WERI-Rb-1 (cell line): ENCODE results near the gene PPP6C.
"Not testable (repeated sequence)": the region's sequence is repeated elsewhere in the genome, so short reads cannot be mapped to it uniquely, and the experiment has no call there.

Experiments used
- DNase-seq: peaks from one replicate; pipeline ENCODE4 v3.0.0-alpha.2; 2020
- H3K27ac ChIP-seq: fragments of 250-450 bp; sonication (Bioruptor Pico); 2 replicates; pipeline ENCODE4 v1.5.1; 2020; ENCODE audit warnings: mild to moderate bottlenecking, moderate library complexity
- H3K27me3 ChIP-seq: fragments of 250-450 bp; sonication (Bioruptor Pico); 2 replicates; pipeline ENCODE4 v1.5.1; 2021; ENCODE audit warnings: mild to moderate bottlenecking, low read depth, moderate library complexity; ENCODE audit not compliant: insufficient read depth, severe bottlenecking
- H3K36me3 ChIP-seq: fragments of 250-450 bp; sonication (Bioruptor Pico); 2 replicates; pipeline ENCODE4 v1.5.1; 2020; ENCODE audit warnings: mild to moderate bottlenecking, moderate library complexity
- H3K4me3 ChIP-seq: 2 replicates; pipeline ENCODE4 v1.5.1; 2011; ENCODE audit warnings: low read depth, mild to moderate bottlenecking, control low read depth, low read length
- H3K9me3 ChIP-seq: fragments of 250-450 bp; sonication (Bioruptor Pico); 2 replicates; pipeline ENCODE4 v1.5.1; 2021; ENCODE audit warnings: mild to moderate bottlenecking, moderate library complexity; ENCODE audit not compliant: severe bottlenecking
- CTCF ChIP-seq: IDR thresholded peaks from 2 replicates; pipeline ENCODE4 v1.5.1; 2011; ENCODE audit warnings: low read depth, mild to moderate bottlenecking, control low read depth, inconsistent platforms, low read length

Gene PPP6C

DNA sequence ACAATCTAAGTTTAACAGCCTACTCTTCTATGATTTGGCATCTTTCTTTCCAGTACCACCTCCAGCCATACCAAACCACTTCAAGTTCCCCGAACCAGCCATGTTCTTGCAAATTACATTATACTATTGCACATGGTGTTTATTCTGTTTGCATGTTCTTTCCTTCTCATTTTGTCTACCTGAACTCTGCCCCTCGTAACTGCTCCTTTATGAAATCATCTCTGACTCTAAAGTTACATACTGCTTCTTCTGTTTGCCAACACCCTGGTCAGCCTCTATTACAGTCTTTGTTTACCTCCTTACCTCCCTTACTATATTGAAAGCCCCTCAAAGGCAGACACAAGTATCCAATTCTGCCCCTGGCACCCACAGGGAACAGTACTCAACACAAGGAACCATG, 6.0 kb downstream of the PPP6C start:
- no peaks in the 10 kb centered on the region for H3K27me3 ChIP-seq
- TF ChIP-seq CTCF, result no peak
- peaks cover 31% of the 10 kb centered on the region for H3K36me3 ChIP-seq
- H3K9me3 ChIP-seq, result no peaks in the 10 kb centered on the region
- DNase-seq, result no peak
- no peak overlapping the region for H3K4me3 ChIP-seq
- no peak overlapping the region for H3K27ac ChIP-seq

DNA sequence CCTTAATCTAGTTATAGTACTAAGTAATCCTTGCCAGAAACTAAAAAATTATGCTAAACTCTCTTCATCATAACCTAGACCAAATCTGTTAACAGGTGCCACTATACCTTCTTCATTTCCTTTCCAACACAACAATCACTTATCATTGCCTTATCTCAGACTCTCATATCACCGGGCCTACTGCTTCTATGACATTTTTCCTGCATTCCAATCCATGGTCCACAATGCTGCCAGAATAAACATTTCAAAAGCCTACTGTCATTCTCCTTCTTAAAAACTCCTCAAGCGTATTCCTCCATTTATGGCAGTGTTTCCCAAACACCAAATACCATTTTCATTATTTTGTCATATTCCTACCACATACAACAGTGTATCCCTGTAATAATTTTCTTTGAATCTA, 6.5 kb downstream of the PPP6C start:
- TF ChIP-seq CTCF, result no peak
- Histone ChIP-seq H3K27me3 (no peaks in the 10 kb centered on the region), H3K27ac (no peak overlapping the region), H3K36me3 (peaks cover 33% of the 10 kb centered on the region), H3K9me3 (no peaks in the 10 kb centered on the region), H3K4me3 (no peak overlapping the region)
- no peak for DNase-seq

DNA sequence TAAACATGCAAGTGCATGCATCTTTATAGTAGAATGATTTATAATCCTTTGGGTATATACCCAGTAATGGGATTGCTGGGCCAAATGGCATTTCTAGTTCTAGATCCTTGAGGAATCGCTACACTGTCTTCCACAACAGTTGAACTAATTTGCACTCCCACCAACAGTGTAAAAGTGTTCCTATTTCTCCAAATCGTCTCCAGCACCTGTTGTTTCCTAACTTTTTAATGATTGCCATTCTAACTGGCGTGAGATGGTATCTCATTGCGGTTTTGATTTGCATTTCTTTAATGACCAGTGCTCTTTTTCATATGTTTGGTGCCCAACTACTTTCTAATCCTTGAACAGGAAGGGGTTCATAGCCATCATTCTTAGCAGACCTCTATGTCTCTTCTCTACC, 7.8 kb downstream of the PPP6C start:
- peaks cover 22% of the 10 kb centered on the region for H3K36me3 ChIP-seq
- DNase-seq, H3K27me3 ChIP-seq, H3K4me3 ChIP-seq, H3K9me3 ChIP-seq, H3K27ac ChIP-seq: not testable (repeated sequence)

- no peak overlapping the region for H3K27ac ChIP-seq
- DNase-seq, result no peak
- H3K36me3 ChIP-seq, result peaks cover 27% of the 10 kb centered on the region
- H3K27me3 ChIP-seq, result no peaks in the 10 kb centered on the region
- no peak overlapping the region for H3K4me3 ChIP-seq
- no peak for TF ChIP-seq CTCF
- H3K9me3 ChIP-seq, result no peaks in the 10 kb centered on the region
Measured at GRCh38 chr9:125180876-125181275, 8.7 kb downstream of the PPP6C start.

- not testable (repeated sequence) for H3K27me3 ChIP-seq
- H3K36me3 ChIP-seq, result peaks cover 22% of the 10 kb centered on the region
Measured at GRCh38 chr9:125179776-125180175, 9.8 kb downstream of the PPP6C start.

GRCh38 chr9:125177888-125178287, 11.7 kb downstream of the PPP6C start:
- no peak for TF ChIP-seq CTCF
- DNase-seq, result no peak
- no peaks in the 10 kb centered on the region for H3K27me3 ChIP-seq
- H3K4me3 ChIP-seq, result no peak overlapping the region
- H3K36me3 ChIP-seq, result peaks cover 22% of the 10 kb centered on the region
- H3K9me3 ChIP-seq, result no peaks in the 10 kb centered on the region
- H3K27ac ChIP-seq, result no peak overlapping the region

More at GRCh38 chr9:125179776-125180175, 9.8 kb downstream of the PPP6C start:
- not testable (repeated sequence) for H3K9me3 ChIP-seq, DNase-seq, H3K4me3 ChIP-seq, H3K27ac ChIP-seq

- no peak overlapping the region for H3K27ac ChIP-seq
- H3K9me3 ChIP-seq, result no peaks in the 10 kb centered on the region
- TF ChIP-seq CTCF, result no peak
- peaks cover 25% of the 10 kb centered on the region for H3K36me3 ChIP-seq
- H3K4me3 ChIP-seq, result no peak overlapping the region
- H3K27me3 ChIP-seq, result no peaks in the 10 kb centered on the region
- no peak for DNase-seq
Measured at GRCh38 chr9:125176636-125177035, 13.0 kb downstream of the PPP6C start.
